SH-SY5Y (cell line): ENCODE results near the gene SSTR5.

ENCODE experiments used
- GATA2 ChIP-seq: IDR thresholded peaks from 2 replicates; pipeline ENCODE4 v1.6.1; 2011; ENCODE audit warnings: mild to moderate bottlenecking, low read depth, low read length
- GATA3 ChIP-seq: IDR thresholded peaks from 2 replicates; pipeline ENCODE4 v1.6.1; 2011; ENCODE audit warnings: low read depth, mild to moderate bottlenecking, low read length, moderate library complexity

DNA sequence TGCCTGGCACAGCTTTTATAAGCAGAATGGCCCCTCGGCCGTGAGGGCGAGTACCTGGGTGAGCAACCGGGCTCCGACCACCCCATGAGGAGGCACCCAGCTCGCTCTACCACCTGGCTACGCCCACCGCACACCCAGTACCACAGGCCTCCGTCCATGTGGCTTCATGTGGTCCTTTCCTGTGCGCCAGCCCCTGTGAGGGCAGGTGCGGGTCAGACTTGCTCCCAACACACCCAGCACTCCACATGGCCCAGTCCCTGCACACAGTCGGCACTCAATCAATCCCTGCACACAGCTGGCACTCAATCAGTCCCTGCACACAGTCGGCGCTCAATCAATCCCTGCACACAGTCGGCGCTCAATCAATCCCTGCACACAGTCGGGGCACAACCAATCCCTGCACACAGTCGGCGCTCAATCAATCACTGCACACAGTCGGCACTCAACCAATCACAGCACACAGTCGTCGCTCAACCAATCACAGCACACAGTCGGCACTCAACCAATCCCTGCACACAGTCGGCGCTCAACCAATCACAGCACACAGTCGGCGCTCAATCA lies 19.5 kb downstream of the SSTR5 start:
- TF ChIP-seq GATA2 = no peak
- TF ChIP-seq GATA3 = no peak
